HG02981 (cell line): Measurements from ENCODE around the gene SPACA4.
A peak's percentile ranks its signal among the peaks of the same experiment; 100 is the strongest.
"Not testable (repeated sequence)": the region's sequence is repeated elsewhere in the genome, so short reads cannot be mapped to it uniquely, and the experiment has no call there.

Experiments
- ATAC-seq: cut with Tn5 transposase; IDR thresholded peaks from one replicate; pipeline ENCODE4 v1.9.1; 2021; ENCODE audit warnings: mild to moderate bottlenecking, moderate library complexity; ENCODE audit not compliant: unreplicated experiment

The SPACA4 gene

GRCh38 chr19:48618278-48618915 lies 11.9 kb downstream of the SPACA4 start:
- no peak for ATAC-seq

GRCh38 chr19:48618916-48619691 lies 12.6 kb downstream of the SPACA4 start, which contains the start of the genes RPL18 and SPHK2:
Gene RPL18, minus strand, starts transcription at chr19:48619178. Its CDS starts 35 bp downstream, at chr19:48619143.
Gene SPHK2, plus strand, starts transcription at chr19:48619506. Its CDS starts 1,009 bp downstream, at chr19:48620515.
- ATAC-seq = peak; percentile 85

GRCh38 chr19:48619692-48620585 lies 13.4 kb downstream of the SPACA4 start:
- no peak for ATAC-seq

- no peak for ATAC-seq
These were observed 17.1 kb downstream of the SPACA4 start for GRCh38 chr19:48623556-48624066.

GRCh38 chr19:48624067-48624594 lies 17.6 kb downstream of the SPACA4 start:
- ATAC-seq = peak; percentile 65

- ATAC-seq = no peak
These were observed 18.5 kb downstream of the SPACA4 start for GRCh38 chr19:48624791-48625723.

- ATAC-seq = no peak
These were observed 19.4 kb downstream of the SPACA4 start for GRCh38 chr19:48625891-48626327.

GRCh38 chr19:48627201-48627864 lies 20.8 kb downstream of the SPACA4 start:
- ATAC-seq = no peak

- ATAC-seq = no peak
These were observed 21.3 kb downstream of the SPACA4 start for GRCh38 chr19:48627865-48628314.

- no peak for ATAC-seq
These were observed 22.1 kb downstream of the SPACA4 start for GRCh38 chr19:48628486-48629296.

GRCh38 chr19:48629297-48629598 lies 22.7 kb downstream of the SPACA4 start:
- no peak for ATAC-seq

- ATAC-seq = no peak
These were observed 23.2 kb downstream of the SPACA4 start for GRCh38 chr19:48629599-48630295.

GRCh38 chr19:48630296-48631063 lies 23.9 kb downstream of the SPACA4 start:
- ATAC-seq = no peak

- no peak for ATAC-seq
These were observed 24.7 kb downstream of the SPACA4 start for GRCh38 chr19:48631225-48631624.

- ATAC-seq = not testable (repeated sequence)
These were observed 25.7 kb downstream of the SPACA4 start for GRCh38 chr19:48632286-48632685.

- ATAC-seq = no peak
These were observed 26.2 kb downstream of the SPACA4 start for GRCh38 chr19:48632692-48633147.
